Nephron progenitor cell (in vitro differentiated cells): Measurements from ENCODE around the gene CBL.

ENCODE experiments used
- DNase-seq: peaks from one replicate; pipeline ENCODE4 v3.0.0; 2021
- H3K27ac Mint-ChIP-seq: 2 replicates; pipeline ENCODE4 v1.8.0; 2021; ENCODE audit warnings: mild to moderate bottlenecking, moderate library complexity, mixed read lengths
- H3K27me3 Mint-ChIP-seq: 2 replicates; pipeline ENCODE4 v1.8.0; 2021; ENCODE audit warnings: mild to moderate bottlenecking, low read depth, mixed read lengths; ENCODE audit not compliant: poor library complexity
- H3K36me3 Mint-ChIP-seq: 2 replicates; pipeline ENCODE4 v1.8.0; 2021; ENCODE audit warnings: low read depth, mixed read lengths
- H3K4me1 Mint-ChIP-seq: 2 replicates; pipeline ENCODE4 v1.8.0; 2021; ENCODE audit warnings: mixed read lengths
- H3K4me3 Mint-ChIP-seq: 2 replicates; pipeline ENCODE4 v1.8.0; 2021; ENCODE audit warnings: mild to moderate bottlenecking, moderate library complexity, mixed read lengths
- H3K9me3 Mint-ChIP-seq: 2 replicates; pipeline ENCODE4 v1.8.0; 2021; ENCODE audit warnings: mild to moderate bottlenecking, moderate library complexity, mixed read lengths
- CTCF ChIP-seq: fragments of 200-600 bp; sonication (generic); IDR thresholded peaks from 2 replicates; pipeline ENCODE4 v1.5.0; 2021; ENCODE audit warnings: antibody characterized with exemption

The CBL gene

DNA sequence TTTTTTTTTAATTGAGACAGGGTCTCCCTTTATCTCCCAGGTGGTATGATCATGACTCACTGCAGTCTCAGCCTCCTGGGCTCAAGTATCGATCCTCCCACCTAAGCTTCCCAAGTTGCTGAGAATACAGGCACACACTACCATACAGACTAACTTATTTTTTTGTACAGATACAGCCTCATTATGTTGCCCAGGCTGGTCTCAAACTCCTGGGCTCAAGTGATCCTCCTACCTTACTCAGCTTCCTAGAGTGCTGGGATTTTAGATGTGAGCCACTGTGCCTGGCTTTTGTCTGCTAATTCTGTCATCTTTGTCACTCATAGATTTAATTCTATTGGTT, 43.5 kb downstream of the CBL start:
- no peak for TF ChIP-seq CTCF

GRCh38 chr11:119251114-119251513, 45.0 kb downstream of the CBL start:
- no peak for DNase-seq
- Mint-ChIP-seq H3K9me3 (no peaks in the 10 kb centered on the region), H3K27me3 (no peaks in the 10 kb centered on the region), H3K36me3 (peaks cover 42% of the 10 kb centered on the region), H3K27ac (peak overlapping the region; percentile 37), H3K4me1 (peaks cover 5% of the 10 kb centered on the region), H3K4me3 (no peak overlapping the region)
- TF ChIP-seq CTCF = no peak

More for the DNA sequence above, 43.5 kb downstream of the CBL start:
- Mint-ChIP-seq H3K4me1 (peaks cover 5% of the 10 kb centered on the region), H3K36me3 (peaks cover 43% of the 10 kb centered on the region), H3K9me3 (no peaks in the 10 kb centered on the region), H3K27ac (peak overlapping the region; percentile 50), H3K27me3 (no peaks in the 10 kb centered on the region), H3K4me3 (no peak overlapping the region)
- DNase-seq = no peak

DNA sequence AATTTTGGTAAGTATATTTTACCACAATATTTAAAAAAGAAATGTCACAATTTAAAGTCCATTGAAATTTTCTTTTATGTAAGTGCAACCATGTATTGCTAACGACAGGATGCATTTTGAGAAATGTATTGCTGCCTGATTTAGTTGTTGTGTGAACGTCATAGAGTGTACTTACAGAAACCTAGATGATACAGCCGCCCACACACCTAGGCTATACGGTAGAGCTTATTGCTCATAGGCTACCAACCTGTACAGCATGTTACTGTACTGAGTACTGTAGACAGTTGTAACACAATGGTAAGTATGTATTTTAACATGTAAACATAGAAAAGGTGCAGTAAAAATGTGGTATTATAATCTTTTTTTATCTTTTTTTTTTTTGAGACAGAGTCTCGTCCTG, 48.1 kb downstream of the CBL start:
- no peak overlapping the region for H3K4me3 Mint-ChIP-seq
- H3K9me3 Mint-ChIP-seq = no peaks in the 10 kb centered on the region
- peaks cover 5% of the 10 kb centered on the region for H3K27me3 Mint-ChIP-seq
- H3K36me3 Mint-ChIP-seq = peaks cover 37% of the 10 kb centered on the region
- H3K27ac Mint-ChIP-seq = no peak overlapping the region
- no peak for TF ChIP-seq CTCF
- peaks cover 18% of the 10 kb centered on the region for H3K4me1 Mint-ChIP-seq
- no peak for DNase-seq

DNA sequence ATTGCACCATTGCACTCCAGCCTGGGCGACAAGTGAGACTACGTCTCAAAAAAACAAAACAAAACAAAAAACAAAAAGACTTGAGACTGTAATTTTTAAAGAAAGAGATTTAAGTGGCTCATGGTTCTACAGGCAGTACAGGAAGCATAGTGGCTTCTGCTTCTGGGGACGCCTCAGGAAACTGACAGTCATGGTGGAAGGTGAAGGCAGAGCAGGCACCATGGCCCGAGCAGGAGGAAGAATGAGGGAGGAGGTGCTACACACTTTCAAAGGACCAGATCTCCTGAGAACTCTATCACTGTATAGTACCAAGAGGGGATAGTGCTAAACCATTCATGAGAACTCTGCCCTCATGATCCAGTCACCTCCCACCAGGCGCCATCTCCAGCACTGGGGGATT, 52.0 kb downstream of the CBL start:
- no peak for DNase-seq
- no peak for TF ChIP-seq CTCF
- H3K27ac Mint-ChIP-seq = peak overlapping the region; percentile 6
- peaks cover 5% of the 10 kb centered on the region for H3K27me3 Mint-ChIP-seq
- peaks cover 14% of the 10 kb centered on the region for H3K4me1 Mint-ChIP-seq
- no peak overlapping the region for H3K4me3 Mint-ChIP-seq
- H3K9me3 Mint-ChIP-seq = no peaks in the 10 kb centered on the region
- H3K36me3 Mint-ChIP-seq = peaks cover 14% of the 10 kb centered on the region

- Mint-ChIP-seq H3K27ac (peak overlapping the region; percentile 63), H3K36me3 (peaks cover 7% of the 10 kb centered on the region), H3K4me3 (no peak overlapping the region), H3K9me3 (no peaks in the 10 kb centered on the region), H3K27me3 (peaks cover 5% of the 10 kb centered on the region), H3K4me1 (peaks cover 14% of the 10 kb centered on the region)
- TF ChIP-seq CTCF = no peak
- no peak for DNase-seq
These were observed 52.8 kb downstream of the CBL start for GRCh38 chr11:119258983-119259382.

- H3K4me3 Mint-ChIP-seq = no peak overlapping the region
- H3K4me1 Mint-ChIP-seq = peaks cover 14% of the 10 kb centered on the region
- TF ChIP-seq CTCF = no peak
- H3K27me3 Mint-ChIP-seq = no peaks in the 10 kb centered on the region
- H3K9me3 Mint-ChIP-seq = no peaks in the 10 kb centered on the region
- no peak for DNase-seq
- H3K36me3 Mint-ChIP-seq = peaks cover 3% of the 10 kb centered on the region
- H3K27ac Mint-ChIP-seq = no peak overlapping the region
These were observed 56.7 kb downstream of the CBL start for GRCh38 chr11:119262668-119263351.
